NCI-H128 (cell line): ENCODE data around the gene CCNI2.

Source experiments
- DNase-seq: peaks from one replicate; lab custom pipeline; 2025; ENCODE audit not compliant: unreplicated experiment; lab: John Stamatoyannopoulos, UW

CCNI2 gene

GRCh38 chr5:132764671-132765238 is 17.5 kb downstream of the CCNI2 start:
- no peak for DNase-seq

GRCh38 chr5:132765311-132766019 is 18.2 kb downstream of the CCNI2 start:
- DNase-seq = no peak

- no peak for DNase-seq
These were observed 19.0 kb downstream of the CCNI2 start for GRCh38 chr5:132766020-132766805.

- DNase-seq = no peak
These were observed 19.5 kb downstream of the CCNI2 start for GRCh38 chr5:132766806-132767055.

GRCh38 chr5:132767150-132767549 is 19.9 kb downstream of the CCNI2 start:
- DNase-seq = no peak

GRCh38 chr5:132768485-132768868 is 21.3 kb downstream of the CCNI2 start:
- no peak for DNase-seq

GRCh38 chr5:132770476-132771159 is 23.4 kb downstream of the CCNI2 start:
- no peak for DNase-seq

GRCh38 chr5:132771503-132771998 is 24.3 kb downstream of the CCNI2 start:
- DNase-seq = no peak

GRCh38 chr5:132772291-132773070 is 25.3 kb downstream of the CCNI2 start:
- DNase-seq = no peak

GRCh38 chr5:132773114-132773513 is 25.9 kb downstream of the CCNI2 start:
- DNase-seq = no peak

- no peak for DNase-seq
These were observed 26.6 kb downstream of the CCNI2 start for GRCh38 chr5:132773601-132774355.

- no peak for DNase-seq
These were observed 27.2 kb downstream of the CCNI2 start for GRCh38 chr5:132774406-132774805.

GRCh38 chr5:132774896-132775295 is 27.7 kb downstream of the CCNI2 start:
- DNase-seq = no peak

GRCh38 chr5:132775476-132775961 is 28.3 kb downstream of the CCNI2 start:
- no peak for DNase-seq

GRCh38 chr5:132776131-132776937 is 29.1 kb downstream of the CCNI2 start:
- no peak for DNase-seq

GRCh38 chr5:132776938-132777208 is 29.6 kb downstream of the CCNI2 start:
- DNase-seq = no peak

- DNase-seq = no peak
These were observed 30.2 kb downstream of the CCNI2 start, which contains the start of gene SEPTIN8 for GRCh38 chr5:132777209-132778069. TSS of gene SEPTIN8 (minus strand) at chr5:132777239. CDS start at chr5:132777137, 102 bp downstream.

- DNase-seq = no peak
These were observed 30.9 kb downstream of the CCNI2 start for GRCh38 chr5:132778129-132778528.
